ENCODE results near the gene SLC19A1.
"Not testable (repeated sequence)": the region's sequence is repeated elsewhere in the genome, so short reads cannot be mapped to it uniquely, and the experiment has no call there.

SLC19A1 gene

DNA sequence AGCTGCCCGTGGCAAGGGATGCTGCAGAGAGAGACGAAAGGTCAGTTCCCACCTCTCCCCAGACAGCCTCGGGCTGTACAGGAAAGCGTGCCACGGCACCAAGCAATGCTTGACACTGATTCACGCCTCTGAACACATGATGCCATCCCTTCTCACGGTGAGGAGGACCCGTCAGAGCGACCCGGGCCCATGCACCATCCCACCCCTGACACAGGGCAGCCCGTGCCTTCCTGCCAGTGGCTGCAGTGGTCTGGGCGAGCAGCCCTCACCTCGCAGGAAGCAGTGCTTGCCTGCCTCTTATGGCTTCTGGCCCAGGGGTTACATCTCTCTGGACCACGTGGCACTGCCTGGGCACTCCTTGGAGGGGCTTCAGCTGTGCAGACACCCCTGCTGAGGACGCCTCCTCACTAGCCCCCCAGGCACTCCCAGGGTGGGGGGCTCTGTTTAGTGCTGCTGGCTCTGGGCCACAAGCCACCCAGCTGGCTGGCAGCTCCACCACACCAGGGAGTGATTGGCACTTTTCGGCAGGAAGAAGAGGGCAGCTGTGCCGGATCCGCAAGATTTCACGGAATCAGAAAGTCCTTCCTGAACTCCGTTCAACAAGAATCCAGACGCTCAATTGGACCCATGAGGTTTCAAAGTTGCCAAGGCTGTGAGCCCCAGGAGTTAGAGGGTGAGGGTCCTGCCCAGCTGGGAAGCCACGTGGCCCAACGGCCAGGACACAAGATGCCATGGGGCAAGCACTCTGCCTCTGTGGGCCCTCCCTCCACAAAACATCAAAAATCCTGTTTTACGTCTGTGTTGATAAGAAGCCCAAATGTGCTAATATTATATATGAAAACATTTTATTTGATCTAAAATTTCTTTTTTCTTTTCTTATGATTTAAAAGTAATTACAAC lies 34.8 kb upstream of the SLC19A1 start:
- no peak for DNase-seq

DNA sequence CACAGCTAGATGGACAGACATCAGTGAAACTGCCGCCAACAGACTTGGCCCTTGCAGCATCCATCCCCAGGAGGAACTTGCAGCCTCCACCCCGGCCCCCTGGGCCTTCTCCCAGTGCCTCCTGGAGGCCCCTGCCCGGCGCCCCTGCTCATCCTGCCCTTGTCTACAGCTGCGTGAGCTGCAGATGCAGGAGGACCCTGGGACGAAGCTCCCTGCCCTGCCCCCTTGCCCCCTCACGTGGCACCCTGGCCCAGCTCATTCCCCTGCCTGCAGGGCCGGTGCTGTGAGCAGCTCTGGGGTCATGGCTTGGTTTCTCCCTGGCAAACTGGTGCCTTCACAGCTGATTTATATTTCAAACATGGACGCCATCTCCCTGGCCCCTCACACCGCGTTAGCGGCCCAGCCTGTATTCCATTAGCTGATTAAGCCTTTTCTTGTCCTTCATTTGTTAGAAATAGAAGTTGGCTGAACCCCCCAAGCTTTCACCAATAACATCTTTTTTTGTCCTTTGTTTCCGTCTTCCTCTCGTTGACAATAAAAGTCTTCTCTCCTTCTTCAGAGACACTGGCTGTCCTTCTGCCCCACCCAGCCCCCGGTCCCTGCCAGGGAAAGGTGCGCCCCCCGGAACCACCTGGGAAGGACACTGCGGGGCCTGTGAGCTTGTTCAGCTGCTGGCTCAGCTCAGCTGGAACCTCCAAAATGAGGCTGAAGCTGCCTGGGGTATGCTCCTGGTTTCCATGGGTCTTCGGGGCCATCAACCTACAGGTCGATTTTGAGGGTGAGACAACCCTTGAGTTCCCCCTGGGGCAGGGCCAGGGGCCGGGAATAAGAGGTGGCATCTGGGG lies 34.0 kb upstream of the SLC19A1 start:
- DNase-seq, result no peak

DNA sequence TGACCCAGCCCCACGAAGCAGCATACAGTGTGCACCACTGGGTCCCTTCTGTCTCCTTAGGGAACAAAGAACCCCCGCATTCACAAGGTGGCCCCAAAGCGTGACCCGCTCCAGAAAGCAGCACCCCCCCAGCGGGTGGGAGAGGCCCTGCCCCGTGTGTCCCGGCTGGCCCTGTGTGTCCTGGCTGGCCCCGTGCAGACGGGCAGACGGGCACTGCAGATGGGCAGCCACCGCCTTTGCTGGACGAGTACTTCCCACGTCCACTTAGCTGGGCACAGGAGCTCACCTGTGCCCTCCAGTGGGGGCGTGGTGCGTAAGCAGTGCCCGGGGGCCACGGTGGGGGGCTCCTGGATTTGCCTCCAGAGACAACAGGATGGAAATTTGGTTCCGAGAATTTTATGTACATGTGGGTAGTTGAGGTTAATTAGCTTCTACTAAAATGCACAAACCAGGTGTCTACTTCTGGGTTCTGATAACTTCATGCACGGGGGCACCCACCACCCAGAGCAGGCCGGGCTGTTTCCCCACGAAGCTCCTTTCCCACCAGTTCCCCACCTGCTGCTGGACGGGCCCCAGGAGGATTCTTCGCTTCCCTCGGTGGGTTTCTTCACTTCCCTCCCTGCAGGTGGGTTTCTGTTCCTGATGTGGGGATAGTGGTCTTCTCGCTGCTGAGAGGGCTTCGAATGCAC lies 33.2 kb upstream of the SLC19A1 start:
- no peak for DNase-seq

DNA sequence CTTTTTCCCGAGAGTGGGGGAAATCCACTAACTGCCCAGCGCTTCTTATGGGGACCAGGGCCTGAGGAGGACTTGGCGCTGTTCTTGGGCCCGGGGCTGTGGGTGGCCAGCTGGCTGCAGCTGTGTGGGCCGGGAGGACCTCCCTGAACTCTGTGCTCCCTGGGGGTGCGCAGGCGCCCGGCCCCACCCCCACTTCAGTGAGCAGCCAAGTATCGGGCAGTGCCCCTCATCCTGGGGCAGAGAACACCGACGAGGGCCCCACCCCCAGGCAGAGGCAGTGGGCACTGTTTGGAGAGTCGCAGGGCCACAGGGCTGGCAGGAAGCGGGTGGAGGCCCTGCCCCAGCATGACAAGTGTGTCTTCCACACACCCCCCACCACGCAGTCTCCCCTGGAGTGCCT lies 32.5 kb upstream of the SLC19A1 start:
- no peak for DNase-seq

DNA sequence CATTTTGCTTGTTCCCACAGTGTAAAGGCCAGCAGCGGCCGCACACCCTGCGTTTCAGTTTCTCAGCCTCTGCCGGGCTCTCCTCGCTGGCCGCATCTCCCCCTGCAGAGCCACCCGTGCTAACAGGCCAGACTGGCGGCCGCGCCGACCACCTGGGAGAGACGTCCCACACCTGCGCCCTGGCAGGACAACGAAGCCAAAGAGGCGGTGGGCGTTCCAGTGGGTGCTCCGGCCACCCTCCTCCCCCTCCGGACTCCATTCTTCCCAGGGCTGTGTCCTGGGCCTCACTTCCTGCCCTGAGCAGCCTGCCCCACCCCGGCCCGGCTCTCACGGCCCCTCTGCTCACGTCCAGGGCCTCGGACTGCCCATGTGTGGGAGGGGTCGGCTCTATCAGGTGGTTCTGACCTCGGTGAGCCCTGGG lies 31.9 kb upstream of the SLC19A1 start:
- no peak for DNase-seq

DNA sequence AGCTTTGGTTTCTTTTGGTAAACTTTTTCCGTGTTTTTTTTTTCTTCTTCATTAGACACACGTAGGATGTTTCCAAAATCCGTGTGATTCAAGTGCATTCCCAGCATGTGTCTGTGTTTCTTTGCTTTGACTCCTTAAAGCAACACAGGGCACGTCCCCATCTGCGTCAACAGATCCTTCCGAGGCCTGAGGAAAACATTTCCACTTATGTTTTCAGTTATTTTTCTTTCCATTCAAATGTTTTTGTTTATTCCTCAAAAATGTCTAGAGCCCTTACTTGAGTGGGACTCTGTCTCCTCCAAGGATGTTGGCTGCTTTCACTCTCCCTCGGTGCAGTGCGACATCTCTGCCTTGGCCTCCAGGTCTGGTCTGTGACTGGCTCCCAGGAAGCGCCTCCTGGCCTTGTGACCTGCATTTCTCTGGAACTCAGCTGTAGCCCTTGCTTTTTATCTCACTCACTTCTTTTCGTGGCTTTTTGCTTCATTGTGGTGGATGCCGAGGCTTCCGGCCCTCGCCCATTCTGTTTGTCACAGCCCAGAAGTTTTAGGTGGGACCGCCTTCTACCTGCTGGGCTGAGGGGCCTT lies 31.3 kb upstream of the SLC19A1 start:
- DNase-seq, result no peak

DNA sequence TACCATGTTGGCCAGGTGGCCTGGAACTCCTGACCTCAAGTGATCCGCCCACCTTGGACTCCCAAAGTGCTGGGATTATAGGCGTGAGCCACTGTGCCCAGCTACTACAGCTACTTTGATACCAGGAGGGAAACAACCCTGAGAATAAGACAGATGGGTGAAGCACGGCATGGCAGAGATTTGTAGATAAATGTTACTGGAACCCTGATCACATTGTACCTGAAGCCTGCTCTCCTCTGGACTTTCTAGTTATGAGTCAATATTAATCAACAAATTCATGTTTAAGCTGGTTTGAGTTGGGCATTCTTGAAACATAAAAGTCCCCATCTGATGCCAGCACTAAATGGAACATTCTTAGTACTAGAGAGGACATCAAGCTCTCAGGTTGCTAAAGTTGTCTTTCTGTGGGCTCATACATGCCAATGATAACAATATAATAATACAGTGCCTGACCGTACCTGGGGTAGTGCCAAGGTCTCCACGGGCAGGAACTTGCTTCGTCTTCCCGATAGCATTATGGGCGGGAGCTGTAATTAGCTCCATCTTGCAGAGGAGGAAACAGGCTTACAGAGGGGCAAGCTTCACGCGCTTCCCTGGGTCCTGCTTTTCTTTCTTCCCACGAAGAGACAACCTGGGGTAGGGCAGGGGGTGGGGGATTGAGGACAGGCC lies 30.7 kb upstream of the SLC19A1 start:
- no peak for DNase-seq

DNA sequence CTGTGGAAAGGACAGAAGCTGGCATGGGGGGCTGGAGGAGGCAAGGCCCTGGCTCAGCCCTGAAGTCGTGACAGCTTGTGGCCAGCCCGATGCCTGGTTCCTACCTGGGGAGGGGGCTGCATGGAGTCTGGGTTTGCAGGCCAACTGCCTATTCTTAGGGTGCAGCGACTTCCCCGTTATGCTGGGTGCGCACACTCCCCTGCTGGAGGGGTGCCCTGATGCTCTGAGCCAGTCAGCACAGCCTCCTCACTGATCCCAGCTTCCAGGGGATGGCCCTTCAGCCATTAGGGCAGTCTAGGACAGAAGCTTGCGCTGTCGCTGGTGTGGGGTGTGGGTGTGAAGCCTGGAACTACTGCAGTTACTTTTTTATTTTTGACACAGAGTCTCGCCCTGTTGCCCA lies 30.0 kb upstream of the SLC19A1 start:
- DNase-seq, result no peak

DNA sequence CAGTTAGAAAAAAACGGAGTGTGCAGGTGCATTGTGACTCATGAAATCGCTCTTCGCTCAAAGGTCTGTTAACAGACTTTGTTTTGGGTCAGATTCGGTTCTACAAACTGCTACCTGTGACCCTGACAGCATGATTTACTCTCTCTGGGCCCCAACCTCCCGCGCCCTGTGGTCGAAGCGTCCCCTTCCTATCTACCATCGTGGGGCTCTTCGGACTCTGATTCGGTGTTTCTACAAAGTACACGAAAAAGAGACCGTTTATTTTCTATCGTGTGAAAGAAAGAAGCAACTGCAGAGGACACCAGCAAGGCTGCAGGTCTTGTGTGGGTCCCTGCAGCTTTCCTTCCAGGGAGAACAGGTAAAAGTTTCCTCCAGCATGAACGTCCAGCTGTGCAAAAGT lies 29.4 kb upstream of the SLC19A1 start:
- DNase-seq, result no peak

DNA sequence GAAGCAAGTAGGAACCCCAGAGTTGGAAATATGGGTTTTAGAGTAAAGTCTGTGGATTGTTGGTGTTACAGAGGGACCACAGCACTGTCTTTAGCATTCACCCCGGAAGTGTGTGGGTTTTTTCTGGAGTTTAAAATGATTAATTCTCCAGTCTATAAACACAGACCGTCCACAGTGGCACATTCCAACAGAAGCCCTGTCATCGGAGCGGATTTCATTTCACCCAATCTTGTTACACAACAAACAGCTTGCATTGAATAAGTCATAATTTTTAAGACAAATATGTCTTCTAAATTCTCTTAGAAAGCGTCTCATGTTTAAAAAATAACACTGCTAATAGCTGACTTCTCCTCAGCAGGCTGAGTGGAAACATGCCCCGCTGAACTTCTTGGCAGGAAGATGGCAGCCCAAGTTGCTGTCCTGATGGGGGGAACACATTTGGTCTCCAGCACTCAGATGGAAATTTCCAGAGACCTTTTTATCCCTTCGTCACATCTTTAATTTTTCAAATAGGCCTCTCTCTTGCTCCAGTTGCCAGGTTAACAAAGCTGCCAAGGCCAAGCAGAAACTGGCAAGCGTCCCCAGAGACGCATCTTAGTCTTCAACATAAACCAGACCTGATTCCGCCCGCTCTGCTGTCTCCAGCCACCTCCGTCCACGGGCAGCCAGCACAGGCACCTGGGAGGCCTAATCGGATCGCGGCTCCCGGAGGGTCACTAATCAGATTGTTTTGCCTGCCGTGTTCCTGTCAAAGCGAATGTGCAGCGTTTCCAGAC lies 28.8 kb upstream of the SLC19A1 start:
- DNase-seq, result no peak

DNA sequence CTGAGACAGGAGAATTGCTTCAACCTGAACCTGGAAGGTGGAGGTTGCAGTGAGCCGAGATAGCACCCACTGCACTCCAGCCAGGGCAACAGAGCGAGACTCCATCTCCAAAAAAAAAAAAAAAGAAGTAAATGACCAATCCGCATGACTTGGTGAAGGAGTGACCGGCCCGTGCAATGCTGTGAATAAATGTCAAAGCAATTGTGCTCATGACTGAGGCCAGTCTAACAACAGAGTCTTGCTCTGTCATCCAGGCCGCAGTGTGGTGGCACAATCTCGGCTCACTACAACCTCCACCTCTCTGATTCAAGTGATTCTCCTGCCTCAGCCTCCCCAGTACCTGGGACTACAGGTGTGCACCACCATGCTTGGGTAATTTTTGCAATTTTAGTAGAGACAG lies 27.8 kb upstream of the SLC19A1 start:
- no peak for DNase-seq

DNA sequence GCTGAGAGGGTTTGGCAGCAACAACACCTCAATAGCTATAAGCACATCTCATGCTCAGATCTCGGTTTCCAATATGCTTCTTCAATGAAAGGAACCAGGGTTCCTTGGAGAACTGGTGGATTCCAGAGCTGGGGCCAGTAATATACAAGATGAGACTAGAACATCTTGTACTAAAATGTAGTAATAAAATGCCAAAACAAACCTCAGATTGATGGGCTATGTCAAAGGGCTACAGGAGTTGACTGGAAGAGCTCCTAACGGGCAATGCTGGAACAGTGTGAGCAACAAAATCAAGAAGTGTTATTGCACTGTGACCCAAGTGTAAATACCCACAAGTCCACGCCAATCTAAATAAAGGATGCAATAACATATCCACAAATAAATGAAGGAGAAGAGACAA lies 26.1 kb upstream of the SLC19A1 start:
- no peak for DNase-seq

DNA sequence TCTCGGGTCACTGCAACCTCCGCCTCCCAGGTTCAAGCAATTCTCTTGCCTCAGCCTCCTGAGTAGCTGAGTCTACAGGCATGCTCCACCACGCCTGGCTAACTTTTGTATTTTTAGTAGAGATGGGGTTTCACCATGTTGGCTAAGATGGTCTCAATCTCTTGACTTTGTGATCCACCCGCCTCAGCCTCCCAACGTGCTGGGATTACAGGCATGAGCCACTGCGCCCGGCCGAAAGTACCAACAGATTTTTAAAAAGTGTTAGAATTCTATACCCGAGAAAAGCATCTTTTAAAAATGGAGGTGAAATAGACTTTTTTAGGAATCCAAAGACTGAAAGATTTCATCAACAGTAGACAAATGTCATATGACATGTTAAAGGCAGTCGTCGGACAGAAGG lies 21.9 kb upstream of the SLC19A1 start:
- not testable (repeated sequence) for DNase-seq

DNA sequence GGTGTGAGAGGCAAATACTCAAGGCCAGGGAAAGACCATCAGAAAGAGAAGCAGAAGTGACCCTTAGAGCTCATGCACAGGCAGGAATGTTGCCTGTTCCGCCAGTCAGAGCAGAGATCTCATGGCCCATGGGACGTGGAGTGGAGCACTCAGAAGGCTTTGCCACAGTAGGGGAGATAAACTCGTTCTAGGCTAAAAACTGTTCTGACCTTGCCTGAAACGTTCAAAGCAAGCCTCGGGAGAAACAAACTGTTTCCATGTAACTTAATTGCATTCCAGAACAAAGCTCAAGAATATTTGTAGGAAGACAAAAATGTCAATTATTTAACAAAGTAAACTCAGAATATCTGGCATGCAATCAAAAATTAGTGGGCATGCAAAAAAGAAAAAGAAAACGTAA lies 20.7 kb upstream of the SLC19A1 start:
- DNase-seq, result no peak

DNA sequence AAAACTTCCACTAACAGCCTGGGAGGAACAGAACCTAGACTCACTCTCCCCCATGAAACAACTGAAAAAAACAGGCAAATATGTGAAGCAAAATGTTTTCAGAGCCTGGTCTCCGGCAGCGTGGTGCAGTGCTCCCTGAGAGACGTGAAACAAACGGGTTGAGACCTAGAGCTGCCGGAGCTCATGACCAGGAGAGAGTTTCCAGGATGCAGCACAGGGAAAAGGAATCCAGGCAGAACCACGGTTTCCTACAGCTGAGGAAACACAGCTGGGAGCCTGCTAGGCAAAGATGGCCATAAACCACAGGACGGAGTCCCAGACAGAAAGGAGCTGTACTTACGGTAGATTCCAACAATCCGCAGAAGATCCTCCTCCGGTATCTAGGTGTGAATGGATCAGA lies 20.2 kb upstream of the SLC19A1 start:
- DNase-seq, result no peak

DNA sequence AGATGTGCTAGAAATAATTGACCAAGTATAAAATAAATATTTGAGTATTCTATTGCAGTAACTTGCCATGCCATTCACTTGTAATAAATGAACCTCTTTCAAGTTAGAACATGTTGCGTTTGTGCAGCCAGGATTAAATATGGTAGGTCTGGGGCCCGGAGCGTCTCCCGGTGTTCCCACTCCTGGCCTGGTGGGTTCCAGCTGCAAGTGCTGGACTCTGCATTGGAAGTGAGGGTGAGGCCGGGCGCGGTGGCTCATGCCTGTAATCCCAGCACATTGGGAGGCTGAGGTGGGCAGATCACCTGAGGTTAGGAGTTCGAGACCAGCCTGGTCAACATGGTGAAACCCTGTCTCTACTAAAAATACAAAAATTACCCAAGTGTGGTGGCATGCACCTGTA lies 19.0 kb upstream of the SLC19A1 start:
- not testable (repeated sequence) for DNase-seq

DNA sequence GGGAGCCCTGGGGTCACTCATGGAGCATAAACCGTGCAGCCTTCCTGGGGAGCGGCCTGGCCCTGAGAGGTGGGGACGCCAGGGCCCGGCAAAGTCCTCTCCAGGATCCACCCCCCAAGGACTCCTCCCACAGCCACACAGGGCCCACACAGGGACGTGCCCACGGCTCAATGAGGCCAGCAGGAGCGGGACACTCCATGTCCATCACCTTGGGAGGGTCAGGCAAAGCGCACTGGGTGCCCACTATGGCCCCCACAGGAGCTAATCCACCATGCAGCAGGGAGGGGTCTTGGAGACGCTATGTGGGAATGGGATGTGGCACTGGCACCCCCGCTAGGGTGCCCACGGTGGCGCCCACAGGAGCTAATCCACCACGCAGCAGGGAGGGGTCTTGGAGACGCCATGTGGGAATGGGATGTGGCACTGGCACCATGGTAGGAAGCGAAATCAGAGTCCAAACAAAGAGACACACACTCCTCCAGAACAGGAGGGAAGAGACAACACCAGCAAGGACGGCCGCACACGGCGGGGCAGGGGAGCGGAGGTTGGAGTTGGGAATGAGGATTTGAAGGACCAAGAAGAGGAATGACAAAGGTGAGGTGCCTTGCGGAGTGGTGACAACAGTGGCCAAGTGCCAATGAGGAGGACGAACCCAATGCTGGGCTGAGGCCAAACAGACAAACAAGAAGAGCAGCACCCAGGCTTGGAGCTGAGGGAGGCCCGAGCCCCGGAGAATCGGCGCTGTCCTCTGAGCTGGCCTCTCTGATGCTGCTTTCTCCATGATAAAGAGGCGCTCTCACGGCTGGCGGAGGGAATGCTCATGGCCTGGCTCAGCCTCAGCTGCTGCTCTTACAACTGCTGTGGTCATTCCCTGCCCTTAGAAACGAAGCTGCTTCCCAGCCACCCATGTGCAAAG lies 18.1 kb upstream of the SLC19A1 start:
- DNase-seq, result no peak

DNA sequence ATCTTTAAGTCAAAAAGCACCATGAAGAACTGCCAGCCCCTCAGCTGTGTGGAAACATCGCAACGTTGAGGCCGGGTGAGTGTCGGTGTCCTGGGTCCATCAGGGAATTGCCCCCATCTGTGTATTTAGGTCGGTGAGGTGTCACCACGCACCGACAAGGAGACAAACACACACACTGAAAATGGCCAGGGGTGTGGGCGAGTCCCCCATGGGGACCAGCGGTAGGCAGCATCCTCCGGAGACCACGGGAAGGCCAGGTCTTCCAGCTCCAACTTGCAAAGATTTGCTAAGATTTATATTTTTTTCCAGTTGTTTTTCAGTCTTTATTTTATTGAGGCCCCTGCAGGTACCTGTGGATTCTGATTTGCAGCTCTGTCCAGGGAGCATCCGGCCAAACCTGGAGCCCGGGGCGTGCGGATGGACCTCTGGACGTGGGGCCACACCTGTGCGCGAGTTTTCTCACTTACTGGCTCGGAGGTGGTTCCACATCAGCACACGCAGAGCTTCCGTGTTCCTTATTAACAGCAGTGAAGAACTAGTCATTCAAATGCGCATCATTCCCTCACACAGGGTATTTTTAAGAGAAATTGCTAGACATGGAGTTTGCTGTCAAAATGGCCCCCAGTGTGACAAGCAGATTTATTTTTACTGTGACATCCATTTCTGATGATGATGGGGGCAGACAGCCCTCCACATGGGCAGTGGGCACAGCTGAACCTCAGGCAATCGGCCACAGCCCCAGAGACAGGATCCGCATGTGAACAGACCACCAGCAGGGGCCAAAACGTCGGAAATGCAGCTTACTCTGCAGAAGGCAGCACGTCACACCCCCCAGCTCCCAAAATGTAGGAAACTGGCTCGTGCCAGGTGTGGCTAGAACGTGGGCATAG lies 17.2 kb upstream of the SLC19A1 start:
- DNase-seq, result no peak

DNA sequence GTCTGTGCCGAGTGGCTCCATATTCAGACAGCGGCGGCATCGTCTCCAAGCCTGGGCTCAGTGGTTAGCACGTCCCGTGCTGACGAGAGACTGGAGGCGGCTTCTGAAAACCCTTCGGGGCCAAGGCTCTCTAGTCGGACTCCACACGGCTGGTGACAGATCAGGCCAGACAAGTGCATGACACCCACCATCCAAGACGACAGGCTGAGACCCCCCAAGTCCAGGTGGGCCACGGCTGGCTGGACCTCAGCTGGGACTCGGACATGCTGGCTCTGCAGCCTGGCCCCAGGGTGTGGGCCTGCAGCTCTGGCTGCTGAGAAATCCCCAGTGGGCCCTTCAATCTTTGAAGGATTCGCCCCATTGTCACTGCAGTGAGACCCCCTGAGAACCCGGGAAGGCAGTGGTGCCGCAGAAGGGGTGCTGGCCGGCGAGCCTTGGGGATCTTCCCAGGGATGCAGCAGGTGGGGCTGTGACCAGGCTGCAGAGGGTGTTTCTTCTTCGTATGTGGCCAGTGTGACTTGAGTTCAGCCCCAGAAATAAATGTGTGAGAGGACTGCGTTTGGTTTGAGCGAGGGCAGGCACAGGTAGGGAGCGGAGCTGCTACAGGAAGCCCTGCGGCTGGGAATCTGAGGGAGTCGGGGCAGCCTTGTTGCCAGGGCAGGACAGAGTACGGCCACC lies 15.9 kb upstream of the SLC19A1 start:
- no peak for DNase-seq

All from CD4-positive, alpha-beta T cell treated with Interleukin-6 for 4 hours (primary cell).